Middle frontal gyrus (tissue), 1 donor: ENCODE data around the gene APBA1.

Experiments
- DNase-seq: peaks from one replicate; pipeline ENCODE4 v3.0.0-alpha.2; 2015; ENCODE audit warnings: low spot score; ENCODE audit errors: extremely low spot score

APBA1 gene

GRCh38 chr9:69671879-69672595, at the start of gene APBA1:
TSS of gene APBA1 (minus strand) at chr9:69672371.
- DNase-seq = peak; percentile 75

GRCh38 chr9:69719983-69720382, 47.8 kb upstream of the APBA1 start:
- DNase-seq = no peak

GRCh38 chr9:69719367-69719766, 47.2 kb upstream of the APBA1 start:
- DNase-seq = no peak

DNA sequence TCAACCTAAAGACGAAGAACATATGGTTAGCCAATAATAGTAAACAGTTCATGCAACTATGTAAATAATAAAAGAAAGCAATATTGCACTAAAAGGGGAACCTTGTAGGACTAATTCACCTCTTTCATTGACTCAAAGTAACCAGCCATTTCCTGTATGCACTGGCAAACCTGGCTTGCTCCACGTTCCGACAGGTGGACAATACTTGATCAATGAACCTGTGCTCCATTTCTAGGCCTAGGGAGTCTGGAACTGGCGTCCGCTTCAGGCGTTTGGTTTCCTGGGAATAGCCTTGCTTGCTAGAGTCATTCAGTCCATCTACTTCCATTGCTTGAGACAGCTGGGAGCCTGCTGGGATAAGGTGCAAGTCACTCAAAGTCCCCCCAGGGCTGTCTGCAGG, 46.0 kb upstream of the APBA1 start:
- no peak for DNase-seq

- no peak for DNase-seq
These were observed 43.7 kb upstream of the APBA1 start for GRCh38 chr9:69715825-69716224.

GRCh38 chr9:69715096-69715495, 42.9 kb upstream of the APBA1 start:
- no peak for DNase-seq

GRCh38 chr9:69697475-69697874, 25.3 kb upstream of the APBA1 start:
- no peak for DNase-seq

GRCh38 chr9:69696802-69697201, 24.6 kb upstream of the APBA1 start:
- no peak for DNase-seq

DNA sequence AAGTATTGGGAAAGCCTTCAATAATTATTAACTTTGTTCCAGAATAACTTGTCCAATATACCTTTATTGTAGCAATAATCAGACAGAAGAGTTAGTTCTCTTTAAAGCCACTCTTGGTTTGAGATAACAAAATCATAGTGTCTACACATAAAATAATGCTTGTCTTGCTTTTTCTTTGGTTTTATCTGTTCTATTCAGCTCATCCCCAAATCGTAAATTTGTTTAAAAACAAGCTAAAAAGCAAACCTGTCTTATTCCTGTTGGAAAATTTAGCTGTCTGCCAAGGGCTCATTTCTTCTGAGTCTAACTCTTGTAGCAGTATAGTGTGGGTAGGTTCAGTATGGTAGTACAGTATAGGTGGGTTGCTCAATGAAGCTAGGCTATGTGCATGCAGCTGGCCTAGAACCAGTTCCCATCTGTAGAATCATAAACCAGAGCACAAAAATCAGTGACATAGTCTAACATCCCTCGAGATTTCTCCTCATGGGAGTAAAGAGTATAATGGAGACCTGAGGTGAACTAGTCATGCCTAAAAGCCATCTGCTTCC, 17.9 kb upstream of the APBA1 start:
- DNase-seq = no peak

DNA sequence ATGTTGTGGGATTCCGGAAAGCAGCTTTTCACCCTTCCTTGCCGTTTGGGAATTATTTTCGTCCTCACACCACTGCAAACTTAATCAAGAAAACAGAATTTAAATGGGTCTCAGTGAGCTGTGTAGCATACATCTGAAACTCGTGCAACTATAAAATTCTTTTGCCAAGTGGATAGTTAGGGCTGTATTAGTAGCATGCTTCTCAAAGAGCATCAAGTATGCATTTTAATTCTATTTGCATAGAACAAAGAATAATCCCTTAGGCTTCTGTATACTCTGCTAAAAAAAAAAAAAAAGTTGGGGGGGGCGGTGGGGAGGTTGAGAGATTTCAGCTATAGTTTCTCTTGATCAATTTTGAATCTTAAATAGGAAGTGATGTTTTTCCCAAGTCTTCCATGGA, 11.8 kb upstream of the APBA1 start:
- no peak for DNase-seq

DNA sequence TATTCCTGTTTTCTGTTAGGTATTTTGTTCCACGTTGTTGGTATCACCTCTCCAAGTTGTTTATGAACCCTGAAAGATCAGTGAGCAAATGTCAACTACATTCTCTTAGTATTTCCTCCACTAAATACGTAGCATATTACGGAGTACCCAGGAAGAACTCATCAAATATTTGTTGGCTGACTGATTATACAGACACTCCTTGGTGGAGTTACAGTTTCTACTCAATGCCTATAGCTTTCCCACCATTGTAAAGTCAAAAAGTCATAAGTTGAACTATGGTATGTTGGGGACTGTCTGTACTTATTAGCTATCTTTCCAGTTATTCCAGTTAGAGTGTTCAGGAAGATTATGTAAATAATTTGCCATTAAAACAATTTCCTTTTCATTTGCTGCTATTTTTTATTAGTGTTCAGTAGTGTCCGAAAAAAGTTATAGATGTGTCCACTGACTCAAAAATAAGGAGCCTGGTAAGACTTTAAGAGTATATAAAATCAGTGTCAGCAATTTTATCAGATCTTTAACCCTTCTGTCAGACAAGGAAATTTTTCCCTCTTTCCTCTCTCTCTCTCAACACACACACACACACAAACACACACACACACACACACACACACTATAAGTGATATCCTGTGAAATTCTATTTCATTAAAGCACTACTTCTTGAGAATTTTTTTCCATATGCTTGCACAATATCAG, 6.8 kb upstream of the APBA1 start:
- DNase-seq = no peak

DNA sequence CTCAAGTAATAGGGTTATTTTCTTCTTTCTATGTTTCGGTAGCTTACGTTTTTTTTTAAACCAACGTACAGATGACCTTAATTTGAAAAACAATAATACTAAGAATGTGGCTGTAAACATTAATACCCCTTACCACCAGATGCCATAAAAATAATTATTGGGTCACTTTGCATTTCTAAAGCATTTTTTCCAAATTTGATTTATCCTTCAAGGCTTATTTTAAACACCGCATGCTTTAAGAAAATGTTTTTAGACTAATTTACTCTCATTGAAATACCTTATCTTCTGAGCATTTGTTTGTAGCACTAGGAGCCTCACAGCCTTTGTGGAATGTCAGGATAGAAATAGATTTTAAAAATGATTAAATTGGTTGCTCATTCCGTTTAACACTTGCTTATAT, 5.8 kb upstream of the APBA1 start:
- no peak for DNase-seq

GRCh38 chr9:69675563-69675962, 3.4 kb upstream of the APBA1 start:
- no peak for DNase-seq

DNA sequence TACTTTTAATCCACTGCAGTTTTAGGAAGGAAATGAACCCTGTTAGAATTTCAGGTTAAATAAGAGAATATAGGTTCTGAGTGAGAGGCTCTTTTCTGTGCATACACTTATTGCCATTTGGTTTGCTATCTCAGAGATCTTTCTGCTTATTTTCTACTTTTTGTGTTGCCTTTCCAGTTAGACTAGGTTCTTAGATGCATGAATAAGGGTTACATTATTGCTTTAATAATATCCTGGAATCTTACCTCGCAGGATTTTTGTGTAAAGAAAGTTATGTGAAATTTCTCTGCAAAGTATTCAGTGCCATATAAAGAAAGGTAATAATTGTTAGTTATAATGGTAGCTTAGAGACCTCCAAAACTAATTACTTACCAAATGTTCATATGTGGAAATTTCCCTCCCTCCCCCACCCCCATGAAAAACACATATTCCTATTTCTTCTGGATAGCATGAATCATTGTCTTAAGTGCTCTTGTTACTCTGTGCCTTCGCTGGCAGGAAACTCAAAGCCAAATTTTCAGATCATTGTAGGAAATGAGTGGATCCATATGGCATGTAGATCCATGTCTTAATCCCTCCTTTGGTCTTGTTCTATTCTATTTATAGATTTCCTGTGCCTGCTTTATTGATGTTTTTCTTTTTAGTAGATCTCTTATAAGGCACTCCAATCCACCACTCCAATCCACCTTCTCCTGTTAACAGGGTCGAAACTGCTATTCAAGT, 2.7 kb upstream of the APBA1 start:
- no peak for DNase-seq

DNA sequence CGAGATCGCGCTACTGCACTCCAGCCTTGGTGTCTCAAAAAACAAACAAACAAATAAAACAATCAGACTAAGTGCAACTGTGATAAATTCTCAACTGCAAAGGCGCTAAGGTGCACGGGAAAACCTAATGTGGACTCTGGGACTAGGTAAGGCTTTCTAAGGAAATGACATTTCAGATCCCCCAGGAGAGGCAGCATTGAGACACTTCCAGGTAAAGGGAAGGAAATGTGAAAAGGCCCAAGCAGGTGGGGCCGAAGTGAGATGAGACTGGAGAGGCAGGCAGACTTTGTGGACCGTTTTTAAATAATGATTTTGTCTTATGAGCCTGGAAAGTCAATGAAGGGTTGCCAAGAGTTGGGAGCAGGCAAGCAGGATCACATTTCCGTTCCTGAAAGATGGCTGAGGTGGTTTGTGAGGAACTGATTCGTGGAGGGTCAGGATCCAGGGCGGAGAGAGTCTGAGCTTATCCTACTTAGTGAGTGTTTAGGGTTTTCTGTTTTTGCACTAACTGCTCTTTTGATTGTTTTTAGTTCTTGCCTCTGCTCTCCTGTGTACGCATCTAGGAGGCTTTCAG, 2.0 kb upstream of the APBA1 start:
- no peak for DNase-seq

GRCh38 chr9:69673311-69673640, 1.1 kb upstream of the APBA1 start:
- no peak for DNase-seq

DNA sequence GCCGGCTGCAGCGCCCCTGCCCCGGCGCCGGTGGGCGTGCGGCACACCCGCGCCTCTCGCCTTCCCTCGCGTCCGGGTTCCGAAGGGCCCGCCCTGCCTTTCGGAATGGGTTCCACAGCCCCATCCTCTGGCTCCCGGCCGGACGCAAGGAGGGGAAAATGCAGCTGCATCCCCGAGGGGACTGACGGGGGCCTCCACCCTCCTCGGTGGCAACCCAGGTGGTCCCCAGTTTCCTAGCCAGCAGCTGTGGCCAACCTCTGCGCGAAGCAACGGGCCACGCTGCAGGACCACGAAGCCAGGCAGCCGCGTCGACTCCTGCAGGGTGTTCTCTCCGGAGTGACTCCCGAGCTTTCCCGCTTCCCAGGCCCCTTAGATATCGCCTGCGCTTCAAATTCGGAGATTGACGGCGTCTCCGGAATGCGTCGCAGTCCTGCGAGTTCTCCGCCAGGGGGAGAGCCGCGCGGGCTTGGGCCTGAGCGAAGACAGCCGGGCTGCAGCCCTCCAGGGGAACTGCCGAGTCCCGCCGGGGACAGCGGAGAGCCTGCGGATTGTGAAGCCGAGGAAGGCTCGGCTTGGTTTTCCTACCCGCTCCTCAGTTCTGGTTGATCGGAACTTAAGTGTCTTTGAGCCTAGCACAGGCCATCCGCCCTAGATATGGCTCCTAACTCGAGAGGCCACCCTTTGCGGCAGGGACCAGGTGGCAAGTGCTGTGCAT, 582 bp upstream of the APBA1 start:
- peak; percentile 82 for DNase-seq

GRCh38 chr9:69671311-69671878, 776 bp downstream of the APBA1 start:
- no peak for DNase-seq

GRCh38 chr9:69667306-69667705, 4.9 kb downstream of the APBA1 start:
- DNase-seq = no peak

DNA sequence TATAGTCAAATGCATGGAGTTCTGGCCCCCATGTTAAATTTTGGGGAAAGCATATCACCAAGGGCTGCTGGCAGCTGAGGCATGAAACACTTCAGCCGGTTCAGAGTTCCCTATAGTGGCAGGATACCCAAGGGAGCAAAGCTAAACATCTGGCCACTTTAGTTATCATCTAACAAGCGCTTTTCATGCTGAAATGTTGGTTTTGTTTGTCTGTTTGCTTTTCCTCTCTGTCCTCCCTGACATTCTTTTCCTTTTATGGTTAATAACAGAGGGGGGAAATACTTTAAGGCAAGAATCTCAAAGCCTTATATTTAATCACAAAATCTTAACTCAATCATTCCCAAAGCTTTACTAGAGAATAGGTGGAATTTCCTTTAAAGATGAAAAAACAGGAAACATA, 11.9 kb downstream of the APBA1 start:
- DNase-seq = no peak
